ENCODE results near the gene MPZL1.

Gene MPZL1

GRCh38 chr1:167705250-167705649, 16.5 kb upstream of the MPZL1 start:
- Mint-ChIP-seq H3K9me3 (no peaks in the 10 kb centered on the region), H3K4me3 (no peak overlapping the region), H3K4me1 (peaks cover 33% of the 10 kb centered on the region), H3K27ac (peak overlapping the region; percentile 15), H3K27me3 (no peaks in the 10 kb centered on the region), H3K36me3 (ENCODE audit: low read depth) (peaks cover 16% of the 10 kb centered on the region)
- DNase-seq (no peak), ATAC-seq (no peak)

- Mint-ChIP-seq H3K9me3 (no peaks in the 10 kb centered on the region), H3K4me1 (peaks cover 37% of the 10 kb centered on the region), H3K36me3 (ENCODE audit: low read depth) (peaks cover 16% of the 10 kb centered on the region), H3K4me3 (no peak overlapping the region), H3K27ac (no peak overlapping the region), H3K27me3 (no peaks in the 10 kb centered on the region)
- ATAC-seq (no peak), DNase-seq (no peak)
These were observed 15.4 kb upstream of the MPZL1 start for GRCh38 chr1:167706363-167706762.

DNA sequence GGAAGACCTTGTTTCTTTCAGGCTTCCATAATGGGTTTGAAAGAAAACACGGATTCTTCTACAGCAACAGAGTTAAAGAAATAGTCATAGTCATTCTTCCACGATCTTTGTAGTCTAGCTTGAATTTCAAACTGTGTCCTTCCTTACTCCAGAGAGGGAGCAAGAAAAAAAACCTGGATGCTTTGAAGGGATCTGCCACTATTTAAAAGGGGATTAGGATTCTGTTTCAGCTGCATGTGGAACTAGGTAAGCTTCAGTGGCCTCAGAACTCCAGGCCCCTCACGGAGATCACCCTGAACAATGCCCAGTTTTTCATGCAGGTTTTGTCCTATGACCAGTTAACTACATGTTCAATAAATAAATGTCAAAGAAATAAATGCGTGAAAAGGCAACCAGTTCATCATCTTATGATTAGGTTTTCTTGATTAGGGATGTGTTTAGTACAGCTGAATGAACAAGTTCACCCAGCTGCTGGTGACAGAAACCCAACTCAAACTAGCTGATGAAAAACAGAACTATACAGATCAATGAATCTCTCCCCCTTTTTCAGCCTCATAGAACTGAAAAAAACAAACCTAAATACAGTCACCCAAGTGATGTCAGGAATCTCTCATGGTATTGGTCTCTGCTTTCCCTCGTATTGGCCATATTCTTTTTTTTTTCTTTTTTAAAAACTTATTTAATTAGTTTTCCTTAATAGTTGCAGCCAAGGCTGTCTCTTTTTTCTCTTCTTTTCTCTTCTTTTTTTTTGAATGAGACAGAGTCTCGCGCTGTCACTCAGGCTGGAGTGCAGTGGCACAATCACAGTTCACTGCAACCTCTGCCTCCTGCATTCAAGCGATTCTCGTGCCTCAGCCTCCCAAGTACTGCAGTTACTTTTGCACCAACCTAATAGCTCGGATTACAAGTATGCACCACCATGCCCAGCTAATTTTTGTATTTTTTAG, 14.6 kb upstream of the MPZL1 start:
- H3K4me1 Mint-ChIP-seq: peaks cover 37% of the 10 kb centered on the region
- no peak overlapping the region for H3K4me3 Mint-ChIP-seq
- peak overlapping the region; percentile 62 for H3K27ac Mint-ChIP-seq
- DNase-seq: no peak
- H3K36me3 Mint-ChIP-seq (ENCODE audit: low read depth): peaks cover 16% of the 10 kb centered on the region
- H3K27me3 Mint-ChIP-seq: no peaks in the 10 kb centered on the region
- H3K9me3 Mint-ChIP-seq: no peaks in the 10 kb centered on the region
- peak; percentile 18 for ATAC-seq

GRCh38 chr1:167707942-167708341, 13.8 kb upstream of the MPZL1 start:
- peaks cover 37% of the 10 kb centered on the region for H3K4me1 Mint-ChIP-seq
- H3K27me3 Mint-ChIP-seq: no peaks in the 10 kb centered on the region
- no peak overlapping the region for H3K4me3 Mint-ChIP-seq
- no peaks in the 10 kb centered on the region for H3K9me3 Mint-ChIP-seq
- no peak for DNase-seq
- H3K27ac Mint-ChIP-seq: peak overlapping the region; percentile 30
- ATAC-seq: peak; percentile 70
- peaks cover 14% of the 10 kb centered on the region for H3K36me3 Mint-ChIP-seq (ENCODE audit: low read depth)

GRCh38 chr1:167708940-167709389, 12.8 kb upstream of the MPZL1 start:
- Mint-ChIP-seq H3K4me1 (peaks cover 48% of the 10 kb centered on the region), H3K36me3 (ENCODE audit: low read depth) (peaks cover 4% of the 10 kb centered on the region), H3K4me3 (no peak overlapping the region), H3K27ac (peak overlapping the region; percentile 79), H3K9me3 (no peaks in the 10 kb centered on the region), H3K27me3 (no peaks in the 10 kb centered on the region)
- ATAC-seq (peak; percentile 12), DNase-seq (no peak)

DNA sequence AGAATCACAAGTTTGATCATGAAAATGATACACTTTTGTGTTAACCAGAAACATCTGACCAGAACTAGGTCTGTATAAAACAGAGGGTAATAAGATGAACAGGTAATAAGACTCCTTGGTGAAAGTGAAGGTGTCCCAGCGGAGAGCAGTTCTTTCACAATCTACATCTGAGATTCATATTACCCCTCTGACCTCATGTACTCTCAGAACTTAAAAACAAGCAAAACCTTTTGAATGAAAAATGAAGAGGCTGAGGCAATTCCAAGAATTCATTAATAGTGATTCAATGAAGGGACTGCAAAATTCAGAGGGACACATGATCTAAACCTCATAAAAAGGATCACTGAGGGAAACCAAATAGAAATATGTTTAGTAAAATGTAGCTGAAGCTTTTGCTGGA, 10.9 kb upstream of the MPZL1 start:
- Mint-ChIP-seq H3K4me3 (no peak overlapping the region), H3K4me1 (peaks cover 64% of the 10 kb centered on the region), H3K9me3 (no peaks in the 10 kb centered on the region), H3K36me3 (ENCODE audit: low read depth) (peaks cover 8% of the 10 kb centered on the region), H3K27ac (no peak overlapping the region), H3K27me3 (peaks cover 9% of the 10 kb centered on the region)
- ATAC-seq: no peak
- no peak for DNase-seq

DNA sequence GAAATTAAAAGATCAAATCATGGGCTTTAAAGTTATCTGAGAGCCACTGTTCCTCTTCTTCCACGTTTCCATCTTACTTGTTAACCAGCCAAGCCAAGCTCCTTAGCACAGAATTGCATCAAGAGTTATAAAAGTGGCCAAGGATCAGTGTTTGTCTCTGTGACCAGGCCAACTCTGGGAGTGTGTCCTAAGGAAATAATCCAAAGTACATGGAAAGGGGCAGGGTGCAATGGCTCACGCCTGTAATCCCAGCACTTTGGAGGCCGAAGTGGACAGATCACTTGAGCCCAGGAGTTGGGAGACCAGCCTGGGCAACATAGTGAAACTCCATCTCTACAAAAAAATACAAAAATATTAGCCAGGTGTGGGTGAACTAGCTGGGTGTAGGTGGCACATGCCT, 10.0 kb upstream of the MPZL1 start:
- ATAC-seq (no peak), DNase-seq (no peak)
- peaks cover 9% of the 10 kb centered on the region for H3K27me3 Mint-ChIP-seq
- H3K27ac Mint-ChIP-seq: no peak overlapping the region
- no peak overlapping the region for H3K4me3 Mint-ChIP-seq
- peaks cover 63% of the 10 kb centered on the region for H3K4me1 Mint-ChIP-seq
- peaks cover 8% of the 10 kb centered on the region for H3K36me3 Mint-ChIP-seq (ENCODE audit: low read depth)
- no peaks in the 10 kb centered on the region for H3K9me3 Mint-ChIP-seq

- no peaks in the 10 kb centered on the region for H3K9me3 Mint-ChIP-seq
- peak overlapping the region; percentile 99 for H3K27ac Mint-ChIP-seq
- peak overlapping the region; percentile 93 for H3K4me3 Mint-ChIP-seq
- H3K27me3 Mint-ChIP-seq: peaks cover 9% of the 10 kb centered on the region
- peaks cover 8% of the 10 kb centered on the region for H3K36me3 Mint-ChIP-seq (ENCODE audit: low read depth)
- H3K4me1 Mint-ChIP-seq: peaks cover 50% of the 10 kb centered on the region
- no peak for ATAC-seq
- DNase-seq: peak; percentile 37
These were observed 8.3 kb upstream of the MPZL1 start for GRCh38 chr1:167713330-167714081.

GRCh38 chr1:167714098-167714438, 7.7 kb upstream of the MPZL1 start:
- H3K4me1 Mint-ChIP-seq: peaks cover 48% of the 10 kb centered on the region
- peaks cover 8% of the 10 kb centered on the region for H3K36me3 Mint-ChIP-seq (ENCODE audit: low read depth)
- H3K27me3 Mint-ChIP-seq: peaks cover 9% of the 10 kb centered on the region
- peak overlapping the region; percentile 93 for H3K4me3 Mint-ChIP-seq
- peak; percentile 75 for ATAC-seq
- no peaks in the 10 kb centered on the region for H3K9me3 Mint-ChIP-seq
- H3K27ac Mint-ChIP-seq: peak overlapping the region; percentile 99
- no peak for DNase-seq

DNA sequence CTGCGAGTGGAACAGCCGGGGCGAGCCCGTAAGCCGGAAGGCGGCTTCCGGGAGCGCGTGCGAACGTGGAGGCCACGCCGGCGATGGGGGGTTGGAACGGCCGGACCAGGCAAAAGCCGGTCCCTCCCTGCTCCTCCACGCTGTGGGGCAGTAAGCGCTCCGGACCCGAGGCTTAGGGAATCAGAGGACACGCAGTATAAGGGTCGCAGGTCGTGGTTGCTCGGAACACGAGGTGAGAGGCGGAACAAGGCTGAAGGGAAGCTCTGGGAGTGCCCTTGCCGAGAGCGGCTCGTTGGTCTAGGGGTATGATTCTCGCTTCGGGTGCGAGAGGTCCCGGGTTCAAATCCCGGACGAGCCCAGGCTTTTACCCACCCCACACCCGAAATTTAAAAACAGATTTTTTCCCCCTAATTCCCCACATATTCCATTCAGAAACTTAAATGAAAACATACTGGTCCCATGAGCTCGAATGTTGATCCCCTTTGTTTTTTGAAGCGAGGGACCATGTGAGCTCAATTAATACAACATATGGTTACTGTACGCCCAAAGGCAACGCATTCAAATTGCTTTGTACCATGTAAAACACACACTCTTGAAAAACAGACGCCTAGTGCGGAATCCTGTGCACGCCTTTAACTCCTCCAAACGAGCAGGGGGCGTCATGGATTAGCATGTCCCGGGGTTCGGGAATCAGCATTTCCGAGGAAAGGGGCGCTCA, 7.2 kb upstream of the MPZL1 start:
- Mint-ChIP-seq H3K9me3 (no peaks in the 10 kb centered on the region), H3K4me3 (peak overlapping the region; percentile 93), H3K27me3 (peaks cover 9% of the 10 kb centered on the region), H3K4me1 (peaks cover 50% of the 10 kb centered on the region), H3K36me3 (ENCODE audit: low read depth) (peaks cover 8% of the 10 kb centered on the region), H3K27ac (peak overlapping the region; percentile 99)
- ATAC-seq (peak; percentile 65), DNase-seq (peak; percentile 94)

DNA sequence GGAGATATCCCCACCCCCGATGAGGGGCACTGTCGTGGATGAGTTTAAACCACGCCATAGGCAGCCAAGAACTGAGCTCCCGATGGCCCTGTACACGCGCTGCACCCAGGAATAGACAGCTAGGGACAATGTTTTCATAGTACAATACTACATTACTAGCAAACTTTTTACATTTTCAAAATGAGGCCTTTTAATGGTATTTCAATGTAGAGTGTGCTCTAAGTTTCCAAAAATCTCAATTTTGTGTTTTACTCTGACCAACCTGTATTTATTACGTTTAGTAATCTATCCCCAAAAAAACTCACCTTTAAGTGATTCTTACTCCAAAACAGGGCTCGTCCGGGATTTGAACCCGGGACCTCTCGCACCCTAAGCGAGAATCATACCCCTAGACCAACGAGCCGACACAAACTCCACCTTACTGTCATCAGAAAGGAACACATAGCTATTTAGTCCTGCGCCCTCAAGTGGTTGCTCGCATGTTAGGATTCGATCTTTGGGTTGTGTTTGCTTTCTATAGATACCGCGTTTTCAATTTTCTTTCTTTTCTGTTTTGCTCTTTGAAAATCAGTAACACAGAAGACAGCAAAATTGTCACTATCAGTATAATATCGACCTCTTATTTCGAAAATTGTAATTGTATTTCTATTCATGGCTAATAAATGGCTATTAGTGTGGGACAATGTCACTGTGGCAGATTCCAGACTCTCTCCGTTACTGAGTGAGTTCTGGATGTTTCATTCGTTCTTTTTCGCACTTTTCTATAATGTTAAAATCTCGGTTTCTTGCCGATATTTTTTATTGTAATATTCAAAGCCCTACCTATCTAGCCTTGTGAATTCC, 6.4 kb upstream of the MPZL1 start:
- peak overlapping the region; percentile 99 for H3K27ac Mint-ChIP-seq
- no peaks in the 10 kb centered on the region for H3K9me3 Mint-ChIP-seq
- peaks cover 9% of the 10 kb centered on the region for H3K27me3 Mint-ChIP-seq
- peak; percentile 86 for DNase-seq
- H3K36me3 Mint-ChIP-seq (ENCODE audit: low read depth): peaks cover 8% of the 10 kb centered on the region
- peak; percentile 59 for ATAC-seq
- peak overlapping the region; percentile 93 for H3K4me3 Mint-ChIP-seq
- peaks cover 51% of the 10 kb centered on the region for H3K4me1 Mint-ChIP-seq

DNA sequence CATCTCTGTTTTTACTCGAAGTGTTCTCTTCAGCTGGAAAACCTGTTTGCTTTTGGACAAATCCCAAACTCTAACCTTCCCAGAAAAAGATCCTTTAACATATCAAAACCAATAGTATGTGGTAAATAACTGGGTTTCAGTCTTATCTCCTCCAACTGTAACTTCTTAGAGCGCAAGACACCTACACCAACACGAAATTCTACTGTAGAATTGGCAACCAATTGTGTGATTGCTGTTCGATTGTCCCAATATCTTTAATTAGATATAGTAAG, 5.8 kb upstream of the MPZL1 start:
- H3K4me3 Mint-ChIP-seq: peak overlapping the region; percentile 93
- peaks cover 9% of the 10 kb centered on the region for H3K27me3 Mint-ChIP-seq
- ATAC-seq (no peak), DNase-seq (no peak)
- peaks cover 52% of the 10 kb centered on the region for H3K4me1 Mint-ChIP-seq
- peak overlapping the region; percentile 99 for H3K27ac Mint-ChIP-seq
- peaks cover 8% of the 10 kb centered on the region for H3K36me3 Mint-ChIP-seq (ENCODE audit: low read depth)
- H3K9me3 Mint-ChIP-seq: no peaks in the 10 kb centered on the region

- H3K4me3 Mint-ChIP-seq: peak overlapping the region; percentile 93
These were observed 4.4 kb upstream of the MPZL1 start for GRCh38 chr1:167717351-167717750.

More at GRCh38 chr1:167717351-167717750, 4.4 kb upstream of the MPZL1 start:
- ATAC-seq (no peak), DNase-seq (no peak)
- peaks cover 58% of the 10 kb centered on the region for H3K4me1 Mint-ChIP-seq
- H3K27me3 Mint-ChIP-seq: peaks cover 11% of the 10 kb centered on the region
- no peaks in the 10 kb centered on the region for H3K9me3 Mint-ChIP-seq
- H3K36me3 Mint-ChIP-seq (ENCODE audit: low read depth): peaks cover 8% of the 10 kb centered on the region
- peak overlapping the region; percentile 64 for H3K27ac Mint-ChIP-seq

Measured in activated naive CD8-positive, alpha-beta T cell treated with anti-CD3 and anti-CD28 coated beads, Interleukin-2, amount 50 U/mL, for 24 hours (primary cell).